ENCODE data around the gene CBARP.
A peak's percentile ranks its signal among the peaks of the same experiment; 100 is the strongest.

CBARP gene

DNA sequence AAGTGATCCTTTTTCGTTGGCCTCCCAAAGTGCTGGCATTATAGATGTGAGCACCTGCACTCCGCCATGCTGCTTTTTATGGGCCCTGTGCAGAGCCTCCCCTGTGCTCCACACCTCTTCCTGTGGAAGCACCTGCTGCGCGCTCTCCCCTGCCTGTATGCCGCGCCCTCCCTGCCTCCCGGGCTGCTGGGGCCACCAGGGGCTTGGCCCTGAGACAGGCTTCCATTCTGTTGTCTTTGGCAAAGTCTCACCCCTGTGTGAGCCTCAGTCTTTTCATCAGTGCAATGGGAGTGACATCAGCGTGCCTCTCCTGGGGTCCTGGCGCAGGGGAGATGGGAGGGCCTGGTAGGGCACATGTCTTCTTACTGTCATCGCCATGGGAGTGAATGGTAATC, 38.8 kb upstream of the CBARP start:
- H3K27me3 ChIP-seq (replicated peaks), result no peaks in the 10 kb centered on the region
- H3K36me3 ChIP-seq (replicated peaks), result peaks cover 37% of the 10 kb centered on the region
- no peak overlapping the region for H3K27ac ChIP-seq
- in situ Hi-C loops (cut with HindIII; ENCODE audit: low pct_ligation_motif_present, low sequenced_read_pairs), result no loop called here
- DNase-seq, result no peak
- H3K4me3 ChIP-seq (ENCODE audit: low read depth, low read length), result no peak overlapping the region
- TF ChIP-seq, protein P1, sequence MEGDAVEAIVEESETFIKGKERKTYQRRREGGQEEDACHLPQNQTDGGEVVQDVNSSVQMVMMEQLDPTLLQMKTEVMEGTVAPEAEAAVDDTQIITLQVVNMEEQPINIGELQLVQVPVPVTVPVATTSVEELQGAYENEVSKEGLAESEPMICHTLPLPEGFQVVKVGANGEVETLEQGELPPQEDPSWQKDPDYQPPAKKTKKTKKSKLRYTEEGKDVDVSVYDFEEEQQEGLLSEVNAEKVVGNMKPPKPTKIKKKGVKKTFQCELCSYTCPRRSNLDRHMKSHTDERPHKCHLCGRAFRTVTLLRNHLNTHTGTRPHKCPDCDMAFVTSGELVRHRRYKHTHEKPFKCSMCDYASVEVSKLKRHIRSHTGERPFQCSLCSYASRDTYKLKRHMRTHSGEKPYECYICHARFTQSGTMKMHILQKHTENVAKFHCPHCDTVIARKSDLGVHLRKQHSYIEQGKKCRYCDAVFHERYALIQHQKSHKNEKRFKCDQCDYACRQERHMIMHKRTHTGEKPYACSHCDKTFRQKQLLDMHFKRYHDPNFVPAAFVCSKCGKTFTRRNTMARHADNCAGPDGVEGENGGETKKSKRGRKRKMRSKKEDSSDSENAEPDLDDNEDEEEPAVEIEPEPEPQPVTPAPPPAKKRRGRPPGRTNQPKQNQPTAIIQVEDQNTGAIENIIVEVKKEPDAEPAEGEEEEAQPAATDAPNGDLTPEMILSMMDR (IDR thresholded peaks at IDR 0.05; ENCODE audit: low read depth, low read length, missing control alignments), result no peak

DNA sequence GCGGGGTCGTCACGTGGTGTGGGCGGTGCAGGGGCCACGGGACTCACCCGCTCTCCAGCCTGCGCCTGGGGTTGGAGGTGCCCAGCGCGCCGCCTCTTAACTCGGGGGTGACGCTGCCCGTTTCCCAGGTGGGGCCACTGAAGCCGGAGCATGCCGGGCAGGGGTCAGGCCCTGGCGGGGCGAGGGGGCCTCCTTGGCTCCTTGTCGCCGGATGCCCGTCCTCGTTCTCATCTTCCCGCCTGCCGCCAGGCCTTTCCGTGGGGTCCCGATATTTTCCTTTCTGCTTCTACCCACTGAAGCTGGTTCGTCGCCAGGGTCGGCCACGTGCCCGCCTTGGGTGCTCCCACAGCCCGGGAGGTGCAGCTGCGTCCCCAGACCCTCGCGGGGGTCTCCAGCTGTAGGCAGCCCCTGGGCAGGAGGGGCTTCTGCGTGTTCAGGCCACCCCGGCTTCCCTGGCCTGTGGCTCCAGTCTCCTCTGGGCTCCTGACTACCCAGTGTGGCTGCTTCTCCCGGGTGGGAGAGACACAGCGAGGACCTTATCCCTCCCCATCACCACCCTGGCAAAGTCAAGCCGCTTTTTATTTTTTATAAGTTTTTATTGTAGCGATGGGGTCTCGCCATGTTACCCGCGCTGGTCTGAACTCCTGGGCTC, 38.3 kb upstream of the CBARP start:
- TF ChIP-seq, protein P1 (IDR thresholded peaks at IDR 0.05; ENCODE audit: low read depth, low read length, missing control alignments), result no peak
- Histone ChIP-seq H3K36me3 (replicated peaks) (peaks cover 43% of the 10 kb centered on the region), H3K4me3 (ENCODE audit: low read depth, low read length) (peak overlapping the region; percentile 72), H3K27me3 (replicated peaks) (no peaks in the 10 kb centered on the region), H3K27ac (peak overlapping the region; percentile 94)
- in situ Hi-C loops (cut with HindIII; ENCODE audit: low pct_ligation_motif_present, low sequenced_read_pairs), result no loop called here
- no peak for DNase-seq

DNA sequence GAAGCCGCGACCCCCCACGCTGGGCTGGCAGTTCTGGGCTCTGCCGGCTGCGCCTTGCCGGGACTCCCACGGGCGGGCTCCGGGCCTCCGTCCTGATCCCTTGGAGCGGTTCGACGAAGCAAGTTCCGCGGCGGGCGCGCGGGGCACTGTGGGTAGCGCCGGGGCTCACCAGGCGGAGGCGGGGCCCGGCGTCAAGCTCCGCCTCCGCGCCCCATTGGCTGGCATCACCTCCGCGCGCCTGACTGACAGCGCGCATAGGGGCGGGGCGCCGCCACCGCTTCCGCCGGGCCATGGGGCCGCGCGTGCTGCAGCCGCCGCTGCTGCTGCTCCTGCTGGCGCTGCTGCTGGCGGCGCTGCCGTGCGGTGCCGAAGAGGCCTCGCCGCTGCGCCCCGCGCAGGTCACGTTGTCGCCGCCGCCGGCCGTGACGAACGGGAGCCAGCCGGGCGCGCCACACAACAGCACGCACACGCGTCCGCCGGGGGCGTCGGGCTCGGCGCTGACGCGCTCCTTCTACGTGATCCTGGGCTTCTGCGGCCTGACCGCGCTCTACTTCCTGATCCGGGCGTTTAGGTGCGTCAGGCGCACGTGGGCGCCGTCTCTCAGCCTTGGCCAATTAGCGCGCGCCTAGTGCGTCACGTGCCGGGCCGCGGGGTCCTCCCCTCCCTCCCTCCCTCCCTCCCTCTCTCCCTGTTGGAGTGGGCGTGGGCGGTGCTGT, 37.6 kb upstream of the CBARP start, which contains the start of gene FAM174C:
TSS of gene FAM174C (plus strand) at position 271 of the 716 bp plus-strand sequence. CDS start at position 291, 20 bp downstream.
- H3K27ac ChIP-seq, result peak within 1 kb of the TSS; percentile 94
- peak within 1 kb of the TSS; percentile 72 for H3K4me3 ChIP-seq (ENCODE audit: low read depth, low read length)
- H3K36me3 ChIP-seq (replicated peaks), result peaks cover 47% of the 10 kb centered on the region
- H3K27me3 ChIP-seq (replicated peaks), result no peaks in the 10 kb centered on the region
- DNase-seq, result peak; percentile 95
- in situ Hi-C loops (cut with HindIII; ENCODE audit: low pct_ligation_motif_present, low sequenced_read_pairs), result no loop called here
- TF ChIP-seq, protein P1 (IDR thresholded peaks at IDR 0.05; ENCODE audit: low read depth, low read length, missing control alignments), result no peak

DNA sequence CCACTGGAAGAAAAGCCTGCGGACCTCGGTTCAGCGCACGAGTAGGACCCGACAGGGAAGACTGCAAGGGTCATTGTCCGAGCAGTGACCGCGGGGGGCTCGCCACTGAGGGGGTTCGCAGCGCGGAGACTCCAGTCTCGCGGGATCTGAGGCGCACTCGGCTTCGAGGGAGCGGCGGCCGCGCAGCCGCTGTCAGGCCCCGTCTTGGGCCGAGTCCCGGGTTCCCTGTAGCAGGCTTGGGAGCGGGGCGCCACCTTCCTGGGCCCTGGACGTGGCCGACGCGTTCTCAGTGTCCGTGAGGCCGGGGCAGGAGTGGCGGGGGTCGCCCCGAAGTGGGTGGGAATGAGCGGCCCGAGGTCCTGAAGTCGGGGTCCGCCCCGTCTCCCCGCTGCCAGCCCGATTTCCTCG, 37.1 kb upstream of the CBARP start:
- Histone ChIP-seq H3K4me3 (ENCODE audit: low read depth, low read length) (peak overlapping the region; percentile 43), H3K36me3 (replicated peaks) (peaks cover 47% of the 10 kb centered on the region), H3K27me3 (replicated peaks) (no peaks in the 10 kb centered on the region), H3K27ac (peak overlapping the region; percentile 94)
- TF ChIP-seq, protein P1 (IDR thresholded peaks at IDR 0.05; ENCODE audit: low read depth, low read length, missing control alignments), result no peak
- no peak for DNase-seq
- in situ Hi-C loops (cut with HindIII; ENCODE audit: low pct_ligation_motif_present, low sequenced_read_pairs), result no loop called here

DNA sequence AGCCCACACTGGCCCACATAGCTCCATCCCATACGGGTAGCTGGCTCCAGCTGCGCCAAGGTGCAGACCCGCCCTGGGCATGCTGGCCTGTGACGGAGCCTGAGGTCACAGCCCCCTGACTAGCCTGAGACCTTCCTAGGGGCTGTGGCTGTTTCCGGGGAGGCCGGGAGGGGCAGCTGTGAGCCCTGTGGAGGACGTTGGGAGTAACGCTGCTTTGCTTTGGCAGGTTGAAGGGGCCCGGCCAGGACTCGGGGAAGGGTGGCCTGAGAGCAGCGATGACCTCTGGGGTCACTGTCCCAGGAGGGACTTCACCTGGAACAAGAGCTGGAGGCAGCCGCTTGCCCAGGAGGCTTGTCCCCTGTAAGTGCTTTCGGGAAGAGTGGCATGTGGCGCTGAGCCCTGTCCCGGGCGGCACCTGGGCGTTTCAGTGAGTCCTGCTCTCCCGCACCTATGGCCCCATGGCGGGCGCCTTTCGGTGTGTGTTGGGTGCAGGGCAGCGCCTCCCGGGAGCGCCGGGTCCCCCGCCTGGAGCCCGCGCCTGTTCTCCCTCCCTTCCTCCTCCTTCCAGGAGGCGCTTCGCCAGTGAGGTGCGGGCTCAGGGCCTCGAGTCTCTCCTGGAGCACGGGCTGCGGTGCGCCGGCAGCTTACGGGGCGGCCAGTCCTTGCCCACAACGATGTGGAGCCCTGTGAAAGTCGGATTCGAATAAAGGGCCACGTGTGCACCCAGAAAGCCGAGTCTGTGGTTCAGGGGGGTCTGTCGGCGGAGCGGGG, 36.5 kb upstream of the CBARP start:
- in situ Hi-C loops (cut with HindIII; ENCODE audit: low pct_ligation_motif_present, low sequenced_read_pairs), result no loop called here
- TF ChIP-seq, protein P1 (IDR thresholded peaks at IDR 0.05; ENCODE audit: low read depth, low read length, missing control alignments), result no peak
- Histone ChIP-seq H3K27me3 (replicated peaks) (no peaks in the 10 kb centered on the region), H3K4me3 (ENCODE audit: low read depth, low read length) (peak overlapping the region; percentile 43), H3K27ac (peak overlapping the region; percentile 94), H3K36me3 (replicated peaks) (peaks cover 45% of the 10 kb centered on the region)
- no peak for DNase-seq
